IMR-90 (cell line): Measurements from ENCODE around the gene PLD5. TPM values are rescaled to one million over a fixed set of nuclear protein-coding genes. Genes with fewer than 3 reads are reported as not detected.
"Not testable (repeated sequence)": the region's sequence is repeated elsewhere in the genome, so short reads cannot be mapped to it uniquely, and the experiment has no call there.

Source experiments
- ATAC-seq: fragments of 200-7000 bp; cut with Tn5 transposase; 2 replicates; pipeline ENCODE4 v1.9.1; 2020; ENCODE audit warnings: low read depth, mild to moderate bottlenecking, moderate library complexity
- BruUV-seq: library from RNA; stranded (reverse); fragments of 400-500 nt; replicated peaks from 2 replicates; lab custom pipeline; 2021; lab: Mats Ljungman, UMichigan
- CTCF ChIA-PET: fragments of 300-600 bp; formaldehyde crosslinking; extraction: SDS; loops from one replicate; lab custom pipeline; 2021; ENCODE audit warnings: antibody characterized with exemption; lab: Yijun Ruan, JAX
- POLR2A ChIA-PET: fragments of 300-600 bp; sonication (Branson Sonifier 250); formaldehyde crosslinking; loops from one replicate; lab custom pipeline; 2022; ENCODE audit warnings: antibody characterized with exemption; ENCODE audit not compliant: unreplicated experiment; lab: Charles Lee
- DNase-seq: peaks from one replicate; pipeline ENCODE4 v3.0.0; 2013
- H2AFZ ChIP-seq: replicated peaks from 2 replicates; pipeline ENCODE3; 2013; ENCODE audit warnings: low read length, mild to moderate bottlenecking; ENCODE audit not compliant: poor library complexity
- H2AK5ac ChIP-seq: 2 replicates; pipeline ENCODE4 v1.6.1; 2013; ENCODE audit warnings: low read depth, low read length, inconsistent platforms
- H2AK9ac ChIP-seq: replicated peaks from 2 replicates; pipeline ENCODE3; 2013; ENCODE audit warnings: mild to moderate bottlenecking, low read depth, low read length, moderate library complexity; ENCODE audit not compliant: poor library complexity
- H2BK120ac ChIP-seq: 2 replicates; pipeline ENCODE4 v1.6.1; 2013; ENCODE audit warnings: low read depth, low read length, inconsistent platforms
- H2BK15ac ChIP-seq: 3 replicates; pipeline ENCODE4 v1.6.1; 2013; ENCODE audit warnings: low read depth, low read length, inconsistent platforms
- H2BK20ac ChIP-seq: 2 replicates; pipeline ENCODE4 v1.6.1; 2013; ENCODE audit warnings: low read depth, mild to moderate bottlenecking, inconsistent platforms, low read length, moderate library complexity
- H2BK5ac ChIP-seq: 2 replicates; pipeline ENCODE4 v1.6.1; 2013; ENCODE audit warnings: mild to moderate bottlenecking, low read depth, low read length, inconsistent platforms; ENCODE audit not compliant: poor library complexity, severe bottlenecking
- H3K14ac ChIP-seq: replicated peaks from 2 replicates; pipeline ENCODE4 v1.6.1; 2013; ENCODE audit warnings: low read depth, low read length, inconsistent platforms
- H3K18ac ChIP-seq: 2 replicates; pipeline ENCODE4 v1.6.1; 2013; ENCODE audit warnings: low read depth, low read length, control low read depth
- H3K23ac ChIP-seq: 2 replicates; pipeline ENCODE4 v1.6.1; 2013; ENCODE audit warnings: low read depth, low read length, inconsistent platforms
- H3K27ac ChIP-seq: 2 replicates; pipeline ENCODE4 v1.5.1; 2013; ENCODE audit warnings: mild to moderate bottlenecking, control low read depth, low read length; ENCODE audit not compliant: insufficient read depth
- H3K27me3 ChIP-seq: 2 replicates; pipeline ENCODE4 v1.6.1; 2013; ENCODE audit warnings: low read length; ENCODE audit not compliant: control insufficient read depth, insufficient read depth
- H3K36me3 ChIP-seq: 2 replicates; pipeline ENCODE4 v1.6.1; 2013; ENCODE audit warnings: low read length, mixed read lengths; ENCODE audit not compliant: control insufficient read depth, insufficient read depth
- H3K4ac ChIP-seq: 2 replicates; pipeline ENCODE4 v1.6.1; 2013; ENCODE audit warnings: low read depth, low read length, inconsistent platforms
- H3K4me1 ChIP-seq: 2 replicates; pipeline ENCODE4 v1.6.1; 2013; ENCODE audit warnings: low read length, mixed read lengths; ENCODE audit not compliant: control insufficient read depth, insufficient read depth
- H3K4me2 ChIP-seq: 2 replicates; pipeline ENCODE4 v1.6.1; 2013; ENCODE audit warnings: low read depth, mild to moderate bottlenecking, control low read depth, low read length, moderate library complexity
- H3K4me3 ChIP-seq: 2 replicates; pipeline ENCODE4 v1.5.1; 2013; ENCODE audit warnings: low read depth, mild to moderate bottlenecking, control low read depth, low read length, moderate library complexity; ENCODE audit not compliant: insufficient read depth
- H3K56ac ChIP-seq: 2 replicates; pipeline ENCODE4 v1.6.1; 2013; ENCODE audit warnings: low read length, inconsistent platforms; ENCODE audit not compliant: insufficient read depth; ENCODE audit errors: extremely low read depth
- H3K79me1 ChIP-seq, 2 experiments: 2 replicates each; pipeline ENCODE4 v1.6.1; 2013; ENCODE audit warnings: low read length in 2 of 2, inconsistent platforms in 1 of 2, low read depth in 1 of 2
- H3K9ac ChIP-seq: 2 replicates; pipeline ENCODE4 v1.6.1; 2013; ENCODE audit warnings: low read depth, low read length, control low read depth
- H3K9me1 ChIP-seq: 2 replicates; pipeline ENCODE4 v1.6.1; 2013; ENCODE audit warnings: low read length, inconsistent platforms; ENCODE audit not compliant: insufficient read depth
- H3K9me3 ChIP-seq: 2 replicates; pipeline ENCODE4 v1.6.1; 2013; ENCODE audit warnings: low read length; ENCODE audit not compliant: control insufficient read depth, insufficient read depth
- H4K20me1 ChIP-seq: 2 replicates; pipeline ENCODE4 v1.6.1; 2013; ENCODE audit warnings: low read length, inconsistent platforms; ENCODE audit not compliant: insufficient read depth
- H4K5ac ChIP-seq: 2 replicates; pipeline ENCODE4 v1.6.1; 2013; ENCODE audit warnings: mild to moderate bottlenecking, low read depth, low read length, control low read depth
- H4K8ac ChIP-seq, 2 experiments: 2 replicates each; pipeline ENCODE4 v1.6.1; 2013; ENCODE audit warnings: low read depth in 2 of 2, low read length in 2 of 2, control low read depth in 1 of 2, inconsistent platforms in 1 of 2
- H4K91ac ChIP-seq: 2 replicates; pipeline ENCODE4 v1.6.1; 2013; ENCODE audit warnings: low read depth, low read length, inconsistent platforms; ENCODE audit not compliant: insufficient read depth
- WGBS, 2 experiments: methylation state at CpG; one replicate each; pipeline versions ENCODE4 v1.1.5 to v1.1.7; 2013; ENCODE audit warnings: missing lambda C conversion rate in 2 of 2; ENCODE audit not compliant: insufficient read length in 1 of 2; ENCODE audit errors: extremely low coverage in 2 of 2; 5-methylcytosine and 5-hydroxymethylcytosine counted together
- dilution Hi-C: fragments of 300-500 bp; cut with HindIII; formaldehyde crosslinking; loops from one replicate; pipeline ENCODE4 v1.14.3; 2018; ENCODE audit warnings: low sequenced_read_pairs; ENCODE audit not compliant: unreplicated experiment
- in situ Hi-C: fragments of 300-500 bp; cut with MboI; formaldehyde crosslinking; loops from 3 replicates; pipeline ENCODE4 v1.14.3; 2019; ENCODE audit warnings: low sequenced_read_pairs, inconsistent platforms, mixed read lengths
- intact Hi-C: fragments of 100-400 bp; cut with micrococcal nuclease; formaldehyde crosslinking; loops from 2 replicates; pipeline ENCODE4 v1.10.0; 2022
- polyA plus RNA-seq, 3 experiments: library from polyadenylated mRNA; depleted of rRNA; stranded (reverse); fragments of >200 nt; gene quantifications; 2 replicates each; pipeline ENCODE4 v1.2.3, GENCODE V29; 2012; ENCODE audit warnings: low replicate concordance in 1 of 3
- total RNA-seq: library from RNA; depleted of rRNA; stranded (reverse); fragments of >200 nt; gene quantifications from 2 replicates; pipeline ENCODE4 v1.2.3, GENCODE V29; 2012

Gene PLD5
- total and polyA plus RNA-seq, 2 of the 4 experiments (the other 2 are of a cell fraction), result not detected

GRCh38 chr1:242214455-242214854, 310.0 kb downstream of the PLD5 start:
- H3K23ac ChIP-seq, H3K4ac ChIP-seq, H3K14ac ChIP-seq, H2AK9ac ChIP-seq, H2AK5ac ChIP-seq, H2BK15ac ChIP-seq, H3K27me3 ChIP-seq, in situ Hi-C loops, H2BK120ac ChIP-seq, ATAC-seq, H3K4me2 ChIP-seq, H3K56ac ChIP-seq, H3K4me1 ChIP-seq, intact Hi-C loops, BruUV-seq, dilution Hi-C loops, H3K9me1 ChIP-seq, H4K8ac ChIP-seq, POLR2A ChIA-PET, CTCF ChIA-PET, H3K9ac ChIP-seq, H4K20me1 ChIP-seq, H4K91ac ChIP-seq, H4K5ac ChIP-seq, H2AFZ ChIP-seq, H3K18ac ChIP-seq, H3K36me3 ChIP-seq, H2BK20ac ChIP-seq, H3K27ac ChIP-seq, DNase-seq, H3K4me3 ChIP-seq, H2BK5ac ChIP-seq, H3K79me1 ChIP-seq: not testable (repeated sequence)
- H3K9me3 ChIP-seq, result peaks cover 18% of the 10 kb centered on the region
- WGBS, 2 experiments, result 40% methylated on average over 1 of the region's 3 CpGs; no CpG with 5 or more reads in 1 of the 2 experiments

GRCh38 chr1:242212961-242213360, 311.5 kb downstream of the PLD5 start:
- BruUV-seq, H3K56ac ChIP-seq, POLR2A ChIA-PET, H2BK5ac ChIP-seq, in situ Hi-C loops, H4K5ac ChIP-seq, CTCF ChIA-PET, H3K36me3 ChIP-seq, H2AK5ac ChIP-seq, H3K4me2 ChIP-seq, H3K9ac ChIP-seq, H4K20me1 ChIP-seq, H3K23ac ChIP-seq, H2BK120ac ChIP-seq, dilution Hi-C loops, H2BK20ac ChIP-seq, H3K79me1 ChIP-seq, intact Hi-C loops, H4K8ac ChIP-seq, H2BK15ac ChIP-seq, H3K4me1 ChIP-seq, H3K27ac ChIP-seq, H3K18ac ChIP-seq, ATAC-seq, H3K4ac ChIP-seq, H3K9me1 ChIP-seq, H2AK9ac ChIP-seq, H3K14ac ChIP-seq, H3K27me3 ChIP-seq, H2AFZ ChIP-seq, H3K4me3 ChIP-seq, DNase-seq, H4K91ac ChIP-seq: not testable (repeated sequence)
- H3K9me3 ChIP-seq, result peaks cover 21% of the 10 kb centered on the region
- no CpG with 5 or more reads among the region's 4 CpGs for WGBS, 2 experiments
